ENCODE results near the gene FOCAD.

- TF ChIP-seq, protein P1, sequence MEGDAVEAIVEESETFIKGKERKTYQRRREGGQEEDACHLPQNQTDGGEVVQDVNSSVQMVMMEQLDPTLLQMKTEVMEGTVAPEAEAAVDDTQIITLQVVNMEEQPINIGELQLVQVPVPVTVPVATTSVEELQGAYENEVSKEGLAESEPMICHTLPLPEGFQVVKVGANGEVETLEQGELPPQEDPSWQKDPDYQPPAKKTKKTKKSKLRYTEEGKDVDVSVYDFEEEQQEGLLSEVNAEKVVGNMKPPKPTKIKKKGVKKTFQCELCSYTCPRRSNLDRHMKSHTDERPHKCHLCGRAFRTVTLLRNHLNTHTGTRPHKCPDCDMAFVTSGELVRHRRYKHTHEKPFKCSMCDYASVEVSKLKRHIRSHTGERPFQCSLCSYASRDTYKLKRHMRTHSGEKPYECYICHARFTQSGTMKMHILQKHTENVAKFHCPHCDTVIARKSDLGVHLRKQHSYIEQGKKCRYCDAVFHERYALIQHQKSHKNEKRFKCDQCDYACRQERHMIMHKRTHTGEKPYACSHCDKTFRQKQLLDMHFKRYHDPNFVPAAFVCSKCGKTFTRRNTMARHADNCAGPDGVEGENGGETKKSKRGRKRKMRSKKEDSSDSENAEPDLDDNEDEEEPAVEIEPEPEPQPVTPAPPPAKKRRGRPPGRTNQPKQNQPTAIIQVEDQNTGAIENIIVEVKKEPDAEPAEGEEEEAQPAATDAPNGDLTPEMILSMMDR (IDR thresholded peaks at IDR 0.05) = no peak
- TF ChIP-seq POLR2A (IDR thresholded peaks at IDR 0.05) = no peak
These were observed 339.8 kb downstream of the FOCAD start for GRCh38 chr9:21023861-21024260.
